DND-41 (cell line): Measurements from ENCODE around the gene SLC39A9.
A peak's percentile ranks its signal among the peaks of the same experiment; 100 is the strongest.

Experiments
- CTCF ChIP-seq: IDR thresholded peaks from 2 replicates; pipeline ENCODE4 v1.5.1; 2012; ENCODE audit warnings: borderline replicate concordance, low read length, moderate library complexity, mild to moderate bottlenecking; ENCODE audit not compliant: poor library complexity, severe bottlenecking; ENCODE audit errors: extremely low read depth
- EZH2 ChIP-seq: IDR thresholded peaks from 3 replicates; pipeline ENCODE4 v1.6.1; 2012; ENCODE audit warnings: borderline replicate concordance, low read depth, mild to moderate bottlenecking, moderate library complexity, low read length, inconsistent platforms; ENCODE audit not compliant: severe bottlenecking

GRCh38 chr14:69363055-69363454 lies 35.4 kb upstream of the SLC39A9 start:
- TF ChIP-seq EZH2 (no peak), CTCF (peak; percentile 10)
